GM12878 (cell line): ENCODE data around the gene FOXP1. TPM values are rescaled to one million over a fixed set of nuclear protein-coding genes. Genes with fewer than 3 reads are reported as not detected.

Experiments used
- ATAC-seq: fragments of 200-7000 bp; cut with Tn5 transposase; 3 replicates; pipeline ENCODE4 v1.9.1; 2020; ENCODE audit warnings: mild to moderate bottlenecking, moderate library complexity
- BruUV-seq: library from RNA; stranded (reverse); fragments of 400-500 nt; replicated peaks from 2 replicates; lab custom pipeline; 2021; lab: Mats Ljungman, UMichigan
- CTCF ChIA-PET: fragments of 300-600 bp; sonication (Branson Sonifier 250); formaldehyde crosslinking; extraction: SDS; loops from one replicate; lab custom pipeline; 2021; ENCODE audit warnings: inconsistent platforms; lab: Yijun Ruan, JAX
- POLR2A ChIA-PET: fragments of 350-600 bp; formaldehyde crosslinking; extraction: SDS; loops from one replicate; lab custom pipeline; 2021; ENCODE audit warnings: inconsistent platforms; lab: Charles Lee
- RAD21 ChIA-PET: fragments of 300-600 bp; sonication (Branson Sonifier 250); formaldehyde crosslinking; loops from one replicate; lab custom pipeline; 2023; ENCODE audit warnings: antibody characterized with exemption; ENCODE audit not compliant: unreplicated experiment; lab: Charles Lee
- SMC1A ChIA-PET: fragments of 300-600 bp; sonication (Branson Sonifier 250); formaldehyde crosslinking; loops from one replicate; lab custom pipeline; 2023; ENCODE audit not compliant: unreplicated experiment, uncharacterized antibody; lab: Charles Lee
- DNase-seq: peaks from one replicate; pipeline ENCODE4 v3.0.0-alpha.2; 2011; ENCODE audit warnings: low read depth, low spot score
- FAIRE-seq: peaks from 3 replicates; lab custom pipeline; 2011; peaks lifted over from hg19 to GRCh38; lab: Jason Lieb, UNC
- H2AFZ ChIP-seq: 2 replicates; pipeline ENCODE4 v1.6.0; 2011; ENCODE audit warnings: low read depth, low read length, control low read depth; ENCODE audit not compliant: control insufficient read depth
- H3K27ac ChIP-seq: 2 replicates; pipeline ENCODE4 v1.5.1; 2011; ENCODE audit warnings: control low read depth; ENCODE audit not compliant: control insufficient read depth, insufficient read depth
- H3K27me3 ChIP-seq, 2 experiments: replicated peaks in 1 of 2; 2 replicates each; pipeline versions ENCODE4 v1.6.0 to v1.6.1; 2011; ENCODE audit warnings: low read length in 1 of 2; ENCODE audit not compliant: control insufficient read depth in 2 of 2, insufficient read depth in 2 of 2
- H3K36me3 ChIP-seq, 2 experiments: 2 replicates each; pipeline ENCODE4 v1.5.1; 2011; ENCODE audit warnings: low read length in 1 of 2; ENCODE audit not compliant: control insufficient read depth in 2 of 2, insufficient read depth in 2 of 2
- H3K4me1 ChIP-seq: 2 replicates; pipeline ENCODE4 v1.6.1; 2011; ENCODE audit warnings: mild to moderate bottlenecking, low read length, moderate library complexity, mixed read lengths; ENCODE audit not compliant: control insufficient read depth, insufficient read depth
- H3K4me2 ChIP-seq: 2 replicates; pipeline ENCODE4 v1.6.0; 2011; ENCODE audit warnings: control low read depth; ENCODE audit not compliant: control insufficient read depth, insufficient read depth
- H3K4me3 ChIP-seq: fragments of 200-600 bp; sonication (generic); 2 replicates; pipeline ENCODE4 v1.5.1; 2016
- H3K79me2 ChIP-seq: 2 replicates; pipeline ENCODE4 v1.6.0; 2011; ENCODE audit warnings: low read length; ENCODE audit not compliant: control insufficient read depth, insufficient read depth
- H3K9ac ChIP-seq: 2 replicates; pipeline ENCODE4 v1.8.0; 2011; ENCODE audit warnings: low read length, control low read depth, mixed read lengths; ENCODE audit not compliant: control insufficient read depth, insufficient read depth
- H3K9me3 ChIP-seq: replicated peaks from 3 replicates; pipeline ENCODE4 v1.5.1; 2011; ENCODE audit warnings: mild to moderate bottlenecking, low read length; ENCODE audit not compliant: control insufficient read depth, insufficient read depth
- H4K20me1 ChIP-seq: 2 replicates; pipeline ENCODE4 v1.6.0; 2011; ENCODE audit not compliant: control insufficient read depth, insufficient read depth
- ATF2 ChIP-seq: IDR thresholded peaks from 2 replicates; pipeline ENCODE4 v1.6.1; 2012; ENCODE audit warnings: low read length, inconsistent platforms
- BCL11A ChIP-seq: IDR thresholded peaks from 2 replicates; pipeline ENCODE4 v1.6.1; 2011; ENCODE audit warnings: low read depth, low read length
- CHD2 ChIP-seq: IDR thresholded peaks from 2 replicates; pipeline ENCODE4 v1.6.1; 2011; ENCODE audit warnings: low read depth, low read length, improper control_type of control experiment, borderline replicate concordance
- CREM ChIP-seq: IDR thresholded peaks from 2 replicates; pipeline ENCODE4 v1.6.1; 2014; ENCODE audit warnings: antibody characterized with exemption, low read depth
- FOS ChIP-seq: IDR thresholded peaks from 3 replicates; pipeline ENCODE4 v1.6.1; 2011; ENCODE audit warnings: borderline replicate concordance; ENCODE audit not compliant: insufficient read length; ENCODE audit errors: extremely low read depth
- FOXM1 ChIP-seq: IDR thresholded peaks from 2 replicates; pipeline ENCODE4 v1.6.1; 2012; ENCODE audit warnings: low read depth, mild to moderate bottlenecking, inconsistent platforms, low read length, moderate library complexity
- GATAD2B ChIP-seq: fragments of 450-650 bp; conservative IDR thresholded peaks from 2 replicates; pipeline ENCODE4 v1.6.1; 2017; ENCODE audit warnings: low read depth, mild to moderate bottlenecking, moderate library complexity
- KAT2A ChIP-seq: conservative IDR thresholded peaks from 2 replicates; pipeline ENCODE4 v1.6.1; 2011; ENCODE audit warnings: low read depth, low read length; ENCODE audit not compliant: control insufficient read depth
- MXI1 ChIP-seq: fragments of 150-350 bp; IDR thresholded peaks from 2 replicates; pipeline ENCODE4 v1.6.1; 2011; ENCODE audit warnings: low read depth, mild to moderate bottlenecking, inconsistent platforms, low read length, improper control_type of control experiment
- NFYB ChIP-seq: IDR thresholded peaks from 2 replicates; pipeline ENCODE4 v1.6.1; 2011; ENCODE audit warnings: low read depth, mild to moderate bottlenecking, low read length, improper control_type of control experiment, moderate library complexity; ENCODE audit not compliant: insufficient read depth
- NR2F1 ChIP-seq: fragments of 450-650 bp; conservative IDR thresholded peaks from 2 replicates; pipeline ENCODE4 v1.6.1; 2017; ENCODE audit warnings: mild to moderate bottlenecking
- PAX8 ChIP-seq: fragments of 450-650 bp; IDR thresholded peaks from 2 replicates; pipeline ENCODE4 v1.6.1; 2017; ENCODE audit warnings: mild to moderate bottlenecking, moderate library complexity
- RAD51 ChIP-seq: fragments of 450-650 bp; IDR thresholded peaks from 2 replicates; pipeline ENCODE4 v1.6.1; 2016; ENCODE audit warnings: moderate library complexity, mild to moderate bottlenecking, inconsistent platforms
- SKIL ChIP-seq: fragments of 450-650 bp; IDR thresholded peaks from 2 replicates; pipeline ENCODE4 v1.6.1; 2017; ENCODE audit warnings: mild to moderate bottlenecking, low read depth, inconsistent platforms; ENCODE audit not compliant: poor library complexity, severe bottlenecking
- SMARCA5 ChIP-seq: fragments of 450-650 bp; IDR thresholded peaks from 2 replicates; pipeline ENCODE4 v1.6.1; 2017; ENCODE audit warnings: mild to moderate bottlenecking
- SRF ChIP-seq, 2 experiments: IDR thresholded peaks; 2 replicates each; pipeline ENCODE4 v1.6.1; 2011; ENCODE audit warnings: low read depth in 2 of 2, low read length in 2 of 2, mild to moderate bottlenecking in 1 of 2, moderate library complexity in 1 of 2
- TBL1XR1 ChIP-seq: IDR thresholded peaks from 2 replicates; pipeline ENCODE4 v1.6.1; 2012; ENCODE audit warnings: low read depth, low read length, improper control_type of control experiment
- TCF3 ChIP-seq: IDR thresholded peaks from 2 replicates; pipeline ENCODE4 v1.6.1; 2012; ENCODE audit warnings: low read depth, mild to moderate bottlenecking, low read length, borderline replicate concordance; ENCODE audit not compliant: insufficient read depth
- whole genome bisulfite sequencing: methylation state at CpG from one replicate; pipeline ENCODE4 v1.1.6; 2016; ENCODE audit warnings: low lambda C conversion rate; ENCODE audit not compliant: insufficient replicate concordance, insufficient coverage; ENCODE audit errors: missing lambda C conversion rate; 5-methylcytosine and 5-hydroxymethylcytosine counted together
- in situ Hi-C: fragments of 300-500 bp; cut with MboI; formaldehyde crosslinking; loops from 9 replicates; pipeline ENCODE4 v1.14.3; 2018; ENCODE audit warnings: mixed read lengths
- intact Hi-C: fragments of 100-400 bp; cut with micrococcal nuclease; formaldehyde crosslinking; loops from one replicate; pipeline ENCODE4 v1.14.2; 2022; ENCODE audit not compliant: unreplicated experiment
- polyA plus RNA-seq, 11 experiments: library from polyadenylated mRNA; depleted of rRNA in 4 of 11; unstranded in 6 of 11; stranded (reverse) in 5 of 11; fragments of >200 nt; fragmentation: Nextera tagmentation in 4 of 11; fragmentation: Illumina TruSeq in 1 of 11; extraction: Ambion mirVana in 4 of 11; extraction: Trizol in 1 of 11; gene quantifications; 1 replicate in 1 of 11; 2 replicates in 10 of 11; pipeline versions ENCODE4 v1.2.1 to v1.2.3, GENCODE V29; 2011 to 2016; ENCODE audit warnings: inconsistent platforms in 2 of 11, missing spikeins in 2 of 11, low read depth in 1 of 11
- total RNA-seq, 4 experiments: library from RNA; depleted of rRNA in 3 of 4; stranded (reverse); fragments of >200 nt in 3 of 4; fragmentation: Illumina TruSeq in 1 of 4; extraction: Trizol in 1 of 4; gene quantifications; 2 replicates each; pipeline versions ENCODE4 v1.2.1 to v1.2.3, GENCODE V29; 2013 to 2021
- TF ChIP-seq, protein P1 (sequence below): fragments of 450-650 bp; IDR thresholded peaks from 2 replicates; pipeline ENCODE4 v1.6.1; 2016; ENCODE audit warnings: mild to moderate bottlenecking
- TF ChIP-seq, protein P2 (sequence below): fragments of 450-650 bp; IDR thresholded peaks from 2 replicates; pipeline ENCODE4 v1.6.1; 2016; ENCODE audit warnings: mild to moderate bottlenecking

Gene FOXP1
- total and polyA plus RNA-seq, 10 of the 15 experiments (the other 5 are each of a cell fraction or from before 2014, with no cell fraction given), result 0.05 to 1.6 (median 0.20) TPM; not detected in 1

- Histone ChIP-seq H3K27ac (no peak overlapping the region), H2AFZ (no peak overlapping the region), H4K20me1 (no peaks in the 10 kb centered on the region), H3K27me3 (peaks cover 0 to 2% of the 10 kb centered on the region in 2 experiments; a peak in 2 of 4 replicates), H3K79me2 (no peaks in the 10 kb centered on the region), H3K9me3 (no peaks in the 10 kb centered on the region), H3K4me3 (no peak overlapping the region), H3K4me1 (no peaks in the 10 kb centered on the region), H3K4me2 (no peak overlapping the region), H3K9ac (no peak overlapping the region), H3K36me3 (no peaks in the 10 kb centered on the region)
- intact Hi-C loops (loop anchor here (5.0 kb wide), 1 partner anchor 513 kb away; no protein-coding TSS in a partner anchor), in situ Hi-C loops (no loop called here)
- no peak for DNase-seq
- BruUV-seq, result no TSS peak
- FAIRE-seq, result no peak
- ChIA-PET CTCF (no interaction called here), RAD21 (no interaction called here), SMC1A (no interaction called here), POLR2A (no interaction called here)
- no peak for ATAC-seq
- TF ChIP-seq NFYB (no peak), GATAD2B (no peak), MXI1 (no peak), PAX8 (no peak), SMARCA5 (no peak), CHD2 (no peak), SKIL (no peak), KAT2A (no peak), ATF2 (no peak), BCL11A (no peak), FOS (no peak), NR2F1 (no peak), TBL1XR1 (no peak), TCF3 (no peak), CREM (no peak), FOXM1 (no peak), RAD51 (no peak), SRF (IDR thresholded peaks at IDR 0.05; ENCODE audit: low read depth in 2 of 2, low read length in 2 of 2) (no peak)
- TF ChIP-seq, protein P1, sequence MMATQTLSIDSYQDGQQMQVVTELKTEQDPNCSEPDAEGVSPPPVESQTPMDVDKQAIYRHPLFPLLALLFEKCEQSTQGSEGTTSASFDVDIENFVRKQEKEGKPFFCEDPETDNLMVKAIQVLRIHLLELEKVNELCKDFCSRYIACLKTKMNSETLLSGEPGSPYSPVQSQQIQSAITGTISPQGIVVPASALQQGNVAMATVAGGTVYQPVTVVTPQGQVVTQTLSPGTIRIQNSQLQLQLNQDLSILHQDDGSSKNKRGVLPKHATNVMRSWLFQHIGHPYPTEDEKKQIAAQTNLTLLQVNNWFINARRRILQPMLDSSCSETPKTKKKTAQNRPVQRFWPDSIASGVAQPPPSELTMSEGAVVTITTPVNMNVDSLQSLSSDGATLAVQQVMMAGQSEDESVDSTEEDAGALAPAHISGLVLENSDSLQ, result no peak
- TF ChIP-seq, protein P2, sequence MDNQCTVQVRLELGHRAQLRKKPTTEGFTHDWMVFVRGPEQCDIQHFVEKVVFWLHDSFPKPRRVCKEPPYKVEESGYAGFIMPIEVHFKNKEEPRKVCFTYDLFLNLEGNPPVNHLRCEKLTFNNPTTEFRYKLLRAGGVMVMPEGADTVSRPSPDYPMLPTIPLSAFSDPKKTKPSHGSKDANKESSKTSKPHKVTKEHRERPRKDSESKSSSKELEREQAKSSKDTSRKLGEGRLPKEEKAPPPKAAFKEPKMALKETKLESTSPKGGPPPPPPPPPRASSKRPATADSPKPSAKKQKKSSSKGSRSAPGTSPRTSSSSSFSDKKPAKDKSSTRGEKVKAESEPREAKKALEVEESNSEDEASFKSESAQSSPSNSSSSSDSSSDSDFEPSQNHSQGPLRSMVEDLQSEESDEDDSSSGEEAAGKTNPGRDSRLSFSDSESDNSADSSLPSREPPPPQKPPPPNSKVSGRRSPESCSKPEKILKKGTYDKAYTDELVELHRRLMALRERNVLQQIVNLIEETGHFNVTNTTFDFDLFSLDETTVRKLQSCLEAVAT, result no peak
- WGBS, result 62% methylated on average over 3 of the region's 3 CpGs
Measured at GRCh38 chr3:71074423-71074822, 509.1 kb downstream of the FOXP1 start.
